HepG2 (cell line): ENCODE data around the gene AKTIP. TPM values are rescaled to one million over a fixed set of nuclear protein-coding genes. Genes with fewer than 3 reads are reported as not detected.

Source experiments
- DMTF1 ChIP-seq: sonication (generic); formaldehyde crosslinking; IDR thresholded peaks from 2 replicates; pipeline ENCODE4 v1.4.0; 2020; ENCODE audit warnings: mild to moderate bottlenecking, missing genetic modification reagents
- ELF4 ChIP-seq: sonication (generic); formaldehyde crosslinking; IDR thresholded peaks from 2 replicates; pipeline ENCODE4 v1.5.0; 2020; ENCODE audit warnings: missing genetic modification reagents, mild to moderate bottlenecking, moderate library complexity, borderline replicate concordance
- HIC2 ChIP-seq: sonication (generic); formaldehyde crosslinking; IDR thresholded peaks from 2 replicates; pipeline ENCODE4 v1.9.0; 2022; ENCODE audit warnings: low read depth, missing genetic modification reagents
- KDM1A ChIP-seq: IDR thresholded peaks from 2 replicates; pipeline ENCODE4 v1.6.1; 2016; ENCODE audit warnings: missing compliant biosample characterization
- KLF9 ChIP-seq: IDR thresholded peaks from 2 replicates; pipeline ENCODE4 v1.6.1; 2016; ENCODE audit warnings: low read depth
- MXD4 ChIP-seq: IDR thresholded peaks from 2 replicates; pipeline ENCODE4 v1.6.1; 2016; ENCODE audit warnings: mild to moderate bottlenecking, missing biosample characterization, missing genetic modification reagents
- NFYC ChIP-seq: IDR thresholded peaks from 2 replicates; pipeline ENCODE4 v1.6.1; 2016; ENCODE audit warnings: missing genetic modification reagents, missing compliant biosample characterization
- NR3C1 ChIP-seq: sonication (generic); formaldehyde crosslinking; IDR thresholded peaks from 2 replicates; pipeline ENCODE4 v1.4.0; 2020; ENCODE audit warnings: missing genetic modification reagents
- POLR2AphosphoS5 ChIP-seq: IDR thresholded peaks from 2 replicates; pipeline ENCODE4 v1.6.1; 2012; ENCODE audit warnings: low read depth, low read length
- SNAI1 ChIP-seq: sonication (generic); formaldehyde crosslinking; IDR thresholded peaks from 2 replicates; pipeline ENCODE4 v1.5.0; 2020; ENCODE audit warnings: mild to moderate bottlenecking, missing genetic modification reagents, borderline replicate concordance
- TRIM24 ChIP-seq: sonication (generic); formaldehyde crosslinking; IDR thresholded peaks from 2 replicates; pipeline ENCODE4 v1.8.0; 2022; ENCODE audit warnings: mild to moderate bottlenecking, missing genetic modification reagents
- ZBTB2 ChIP-seq: sonication (generic); formaldehyde crosslinking; IDR thresholded peaks from 2 replicates; pipeline ENCODE4 v1.8.0; 2022; ENCODE audit warnings: low read depth, missing genetic modification reagents
- ZC3H13 ChIP-seq: sonication (generic); formaldehyde crosslinking; IDR thresholded peaks from 2 replicates; pipeline ENCODE4 v1.8.1; 2023; ENCODE audit warnings: mild to moderate bottlenecking, missing genetic modification reagents, moderate library complexity
- ZFP62 ChIP-seq: sonication (generic); formaldehyde crosslinking; IDR thresholded peaks from 2 replicates; pipeline ENCODE4 v1.4.0; 2020; ENCODE audit warnings: missing genetic modification reagents
- ZNF205 ChIP-seq: IDR thresholded peaks from 2 replicates; pipeline ENCODE4 v1.6.1; 2018; ENCODE audit warnings: missing biosample characterization, missing genetic modification reagents
- ZNF281 ChIP-seq: sonication (generic); formaldehyde crosslinking; IDR thresholded peaks from 2 replicates; pipeline ENCODE4 v1.4.0; 2020; ENCODE audit warnings: missing genetic modification reagents, borderline replicate concordance
- ZNF3 ChIP-seq: IDR thresholded peaks from 2 replicates; pipeline ENCODE4 v1.7.0; 2017; ENCODE audit warnings: inconsistent platforms
- ZNF441 ChIP-seq: sonication (generic); formaldehyde crosslinking; IDR thresholded peaks from 2 replicates; pipeline ENCODE4 v1.7.0; 2021; ENCODE audit warnings: missing genetic modification reagents, borderline replicate concordance
- ZNF619 ChIP-seq: sonication (generic); formaldehyde crosslinking; IDR thresholded peaks from 2 replicates; pipeline ENCODE4 v1.4.0; 2020; ENCODE audit warnings: mild to moderate bottlenecking, missing genetic modification reagents
- ZNF724P ChIP-seq: sonication (generic); formaldehyde crosslinking; IDR thresholded peaks from 2 replicates; pipeline ENCODE4 v1.8.0; 2022; ENCODE audit warnings: missing genetic modification reagents, borderline replicate concordance
- ZSCAN21 ChIP-seq: sonication (generic); formaldehyde crosslinking; IDR thresholded peaks from 2 replicates; pipeline ENCODE4 v1.8.0; 2022; ENCODE audit warnings: mild to moderate bottlenecking, missing genetic modification reagents, moderate library complexity, borderline replicate concordance
- polyA plus RNA-seq, 8 experiments: library from polyadenylated mRNA; depleted of rRNA in 3 of 8; stranded (reverse) in 7 of 8; unstranded in 1 of 8; fragments of >200 nt; fragmentation: Illumina TruSeq in 4 of 8; extraction: Trizol in 4 of 8; gene quantifications; 2 replicates each; pipeline versions ENCODE4 v1.2.1 to v1.2.3, GENCODE V29; 2011 to 2016; ENCODE audit warnings: low read depth in 4 of 8, missing spikeins in 1 of 8, mixed read lengths in 1 of 8; ENCODE audit not compliant: insufficient read depth in 1 of 8
- total RNA-seq, 5 experiments: library from RNA; depleted of rRNA; stranded (reverse); fragments of >200 nt; fragmentation: Illumina TruSeq; extraction: Trizol; gene quantifications; 2 replicates each; pipeline ENCODE4 v1.2.3, GENCODE V29; 2016; ENCODE audit warnings: low read depth in 1 of 5

AKTIP gene
- total and polyA plus RNA-seq, 2 of the 13 experiments (the other 11 are each of a cell fraction or from before 2014, with no cell fraction given): 28.8 to 49.0 TPM

- no peak for TF ChIP-seq ZBTB2
- TF ChIP-seq SNAI1 (CRISPR knock-in tag): peak; percentile 65; the same call in 1 of the 2 replicates
- TF ChIP-seq NFYC (CRISPR knock-in tag): 0 out of 2 replicates have a peak, but pooled peaks have one; percentile 33
- no peak for TF ChIP-seq POLR2AphosphoS5
- TF ChIP-seq ZNF3 (CRISPR knock-in tag): no peak
- peak; percentile 67; the same call in 1 of the 2 replicates for TF ChIP-seq ZNF724P (CRISPR knock-in tag)
- TF ChIP-seq ZC3H13: no peak
- TF ChIP-seq ZNF441: 0 out of 2 replicates have a peak, but pooled peaks have one; percentile 33
- no peak for TF ChIP-seq NR3C1
- peak; percentile 26; the same call in 1 of the 2 replicates for TF ChIP-seq KDM1A (CRISPR knock-in tag)
- peak; percentile 65; the same call in 1 of the 2 replicates for TF ChIP-seq ZSCAN21
- peak; percentile 78 for TF ChIP-seq ELF4
- 0 out of 2 replicates have a peak, but pooled peaks have one; percentile 44 for TF ChIP-seq ZNF619
- TF ChIP-seq ZNF281: peak; percentile 82
- TF ChIP-seq ZNF205 (CRISPR knock-in tag): 0 out of 2 replicates have a peak, but pooled peaks have one; percentile 47
- peak; percentile 19; the same call in 1 of the 2 replicates for TF ChIP-seq TRIM24
- TF ChIP-seq DMTF1 (CRISPR knock-in tag): no peak
- no peak for TF ChIP-seq KLF9 (CRISPR knock-in tag)
- peak; percentile 76; the same call in 1 of the 2 replicates for TF ChIP-seq MXD4 (CRISPR knock-in tag)
- no peak for TF ChIP-seq ZFP62
- peak; percentile 94 for TF ChIP-seq HIC2
Measured at GRCh38 chr16:53511403-53512280, 8.6 kb upstream of the AKTIP start (continued).
